Measurements from ENCODE around the gene OR51D1.

The OR51D1 gene

DNA sequence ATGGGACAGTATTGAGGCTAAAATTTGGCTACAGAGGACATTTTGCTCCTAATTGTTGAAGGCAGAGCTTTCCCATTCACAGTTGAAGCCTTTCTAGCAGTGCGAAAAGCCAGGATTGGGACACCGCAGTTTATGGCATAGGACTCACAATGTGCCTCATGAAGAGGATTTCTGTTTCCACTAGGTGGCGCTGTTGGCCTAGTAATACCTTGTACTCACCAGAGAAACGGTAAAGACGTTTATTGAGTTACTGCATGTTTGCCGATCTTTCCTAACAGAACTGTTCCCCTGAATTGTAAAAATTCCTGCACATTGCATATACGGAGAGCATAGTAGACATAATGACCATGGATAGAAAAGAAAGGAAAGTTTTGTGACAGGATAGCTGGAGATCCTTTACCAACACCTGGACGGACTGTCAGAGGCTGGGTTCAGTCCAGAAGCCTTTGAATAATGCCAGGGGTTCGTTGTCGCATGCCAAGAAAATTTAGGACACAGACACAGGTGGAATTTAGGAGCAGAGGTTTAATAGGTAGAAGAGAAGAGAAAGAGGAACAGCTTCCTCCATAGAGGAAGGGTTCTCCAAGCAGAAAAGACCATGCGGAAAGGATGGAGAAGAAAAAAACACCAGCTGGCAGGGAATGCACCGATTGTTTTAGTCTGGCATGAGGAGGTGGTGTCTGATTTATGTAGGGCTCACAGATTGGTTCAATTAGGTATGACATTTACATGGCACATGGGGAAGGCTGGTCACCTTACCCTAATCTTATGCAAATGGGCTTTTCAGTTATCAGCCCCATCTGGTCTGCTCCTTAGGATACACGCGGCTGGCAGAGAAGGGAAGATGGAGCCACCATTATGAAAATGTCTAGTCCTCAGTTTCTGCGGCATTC lies 10.8 kb upstream of the OR51D1 start:
- no peak overlapping the region for H3K27ac Mint-ChIP-seq
- peaks cover 5 to 10% of the 10 kb centered on the region in 2 donors for H3K9me3 Mint-ChIP-seq
- peaks cover 49 to 51% of the 10 kb centered on the region in 2 donors for H3K27me3 Mint-ChIP-seq
- DNase-seq = peak; percentile 32 to 42 (median 41)
- no peak overlapping the region for H3K4me3 Mint-ChIP-seq
- no peak for ATAC-seq (replicated peaks)
- no peaks in the 10 kb centered on the region for H3K4me1 Mint-ChIP-seq (ENCODE audit: low read depth in 2 of 2)
- H3K36me3 Mint-ChIP-seq (ENCODE audit: insufficient read depth) = peaks cover 2% of the 10 kb centered on the region

DNA sequence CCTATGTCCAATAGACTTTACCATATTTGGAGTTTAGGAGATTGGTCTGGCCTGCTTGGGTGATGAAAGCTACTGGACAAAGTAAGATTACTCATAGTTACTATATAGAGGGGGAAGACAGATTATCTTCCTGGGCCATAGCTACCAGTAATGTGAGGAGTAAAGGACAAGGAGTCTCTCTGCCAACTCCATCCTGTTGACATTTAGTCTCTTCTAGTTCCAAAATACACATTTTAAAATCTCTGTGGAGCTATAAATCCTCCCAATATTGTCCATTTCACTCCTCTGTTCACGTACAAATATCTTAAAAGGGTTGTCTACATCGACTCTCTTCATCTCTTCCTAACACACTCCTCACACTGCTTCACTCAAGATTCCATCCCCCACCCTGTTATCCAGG lies 1.1 kb upstream of the OR51D1 start:
- peaks cover 13 to 18% of the 10 kb centered on the region in 2 donors for H3K27me3 Mint-ChIP-seq
- no peaks in the 10 kb centered on the region for H3K36me3 Mint-ChIP-seq (ENCODE audit: insufficient read depth)
- no peaks in the 10 kb centered on the region for H3K9me3 Mint-ChIP-seq
- DNase-seq = no peak
- no peak for ATAC-seq (replicated peaks)
- no peak overlapping the region for H3K4me3 Mint-ChIP-seq
- H3K27ac Mint-ChIP-seq = no peak overlapping the region
- H3K4me1 Mint-ChIP-seq (ENCODE audit: low read depth in 2 of 2) = no peaks in the 10 kb centered on the region

DNA sequence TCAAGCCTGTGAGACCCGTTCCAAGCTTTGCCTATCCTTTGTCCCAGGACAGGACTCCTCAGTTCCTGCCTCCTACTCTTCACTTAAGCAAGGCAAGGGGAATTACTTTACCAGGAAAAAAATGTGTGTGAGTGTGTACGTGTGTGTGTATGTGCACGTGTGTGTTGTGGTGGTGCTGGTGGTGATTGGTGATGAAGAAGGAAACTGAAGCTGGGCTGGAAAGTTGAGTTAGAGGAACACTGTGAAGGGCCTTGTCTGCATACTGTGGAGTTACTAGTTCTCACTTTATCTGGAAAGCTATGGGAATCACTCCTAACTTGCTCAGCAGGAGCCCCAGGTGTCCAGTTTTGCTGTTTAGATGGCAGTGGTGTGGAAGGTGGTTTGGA lies 378 bp downstream of the OR51D1 start:
- no peak for DNase-seq
- no peak overlapping the region for H3K4me3 Mint-ChIP-seq
- H3K27ac Mint-ChIP-seq = no peak overlapping the region
- H3K27me3 Mint-ChIP-seq = peaks cover 13 to 27% of the 10 kb centered on the region in 2 donors
- no peak for ATAC-seq (replicated peaks)
- H3K4me1 Mint-ChIP-seq (ENCODE audit: low read depth in 2 of 2) = no peaks in the 10 kb centered on the region
- no peaks in the 10 kb centered on the region for H3K9me3 Mint-ChIP-seq
- no peaks in the 10 kb centered on the region for H3K36me3 Mint-ChIP-seq (ENCODE audit: insufficient read depth)

DNA sequence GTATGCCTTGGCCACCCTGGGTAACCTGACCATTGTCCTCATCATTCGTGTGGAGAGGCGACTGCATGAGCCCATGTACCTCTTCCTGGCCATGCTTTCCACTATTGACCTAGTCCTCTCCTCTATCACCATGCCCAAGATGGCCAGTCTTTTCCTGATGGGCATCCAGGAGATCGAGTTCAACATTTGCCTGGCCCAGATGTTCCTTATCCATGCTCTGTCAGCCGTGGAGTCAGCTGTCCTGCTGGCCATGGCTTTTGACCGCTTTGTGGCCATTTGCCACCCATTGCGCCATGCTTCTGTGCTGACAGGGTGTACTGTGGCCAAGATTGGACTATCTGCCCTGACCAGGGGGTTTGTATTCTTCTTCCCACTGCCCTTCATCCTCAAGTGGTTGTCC lies 2.7 kb downstream of the OR51D1 start:
- Mint-ChIP-seq H3K27me3 (peaks cover 30 to 45% of the 10 kb centered on the region in 2 donors), H3K4me1 (ENCODE audit: low read depth in 2 of 2) (no peaks in the 10 kb centered on the region), H3K36me3 (ENCODE audit: insufficient read depth) (no peaks in the 10 kb centered on the region), H3K4me3 (no peak overlapping the region), H3K27ac (no peak overlapping the region), H3K9me3 (no peaks in the 10 kb centered on the region)
- ATAC-seq (replicated peaks) (no peak), DNase-seq (no peak)

DNA sequence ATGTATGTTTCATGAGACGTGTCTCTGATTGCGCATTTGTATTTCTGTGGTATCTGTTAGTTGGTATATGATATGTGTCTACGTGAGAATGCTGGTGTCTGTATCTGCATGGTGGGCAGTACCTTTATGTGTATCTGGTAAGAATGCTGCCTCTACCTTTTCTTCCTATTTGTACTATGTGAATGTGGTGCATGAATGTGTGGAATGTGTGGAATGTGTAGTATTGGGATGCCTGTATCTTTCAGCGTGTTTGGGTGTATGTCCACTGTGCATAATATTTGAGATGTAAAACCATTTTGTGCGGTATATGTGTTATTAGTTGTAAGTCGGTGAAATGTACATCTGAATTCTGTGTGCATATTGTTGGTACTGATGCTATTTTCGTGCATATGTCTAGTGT lies 4.2 kb downstream of the OR51D1 start:
- no peak overlapping the region for H3K4me3 Mint-ChIP-seq
- H3K36me3 Mint-ChIP-seq (ENCODE audit: insufficient read depth) = no peaks in the 10 kb centered on the region
- DNase-seq = no peak
- H3K4me1 Mint-ChIP-seq (ENCODE audit: low read depth in 2 of 2) = no peaks in the 10 kb centered on the region
- no peaks in the 10 kb centered on the region for H3K9me3 Mint-ChIP-seq
- H3K27ac Mint-ChIP-seq = no peak overlapping the region
- ATAC-seq (replicated peaks) = no peak
- H3K27me3 Mint-ChIP-seq = peaks cover 35 to 45% of the 10 kb centered on the region in 2 donors

DNA sequence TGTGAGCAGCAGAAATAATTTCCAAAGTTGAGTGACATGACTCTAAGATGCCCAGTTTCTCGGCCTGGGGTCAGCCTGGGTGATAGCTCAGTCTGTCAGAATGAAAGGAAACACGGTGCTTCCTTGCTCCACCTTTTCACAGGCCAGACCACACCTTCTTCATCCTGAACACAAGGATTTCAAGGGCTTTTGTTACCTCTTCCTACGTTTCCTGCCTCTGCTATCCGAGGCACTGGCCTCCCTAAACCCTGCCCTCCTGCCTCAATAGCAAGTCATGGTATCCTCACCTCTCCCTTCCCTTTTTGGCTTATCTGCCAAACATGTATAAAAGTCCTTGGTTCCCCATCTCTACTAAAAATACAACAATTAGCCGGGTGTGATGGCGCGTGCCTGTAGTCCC lies 4.8 kb downstream of the OR51D1 start:
- Mint-ChIP-seq H3K36me3 (ENCODE audit: insufficient read depth) (no peaks in the 10 kb centered on the region), H3K27ac (no peak overlapping the region), H3K4me1 (ENCODE audit: low read depth in 2 of 2) (no peaks in the 10 kb centered on the region), H3K4me3 (no peak overlapping the region), H3K9me3 (no peaks in the 10 kb centered on the region), H3K27me3 (peaks cover 35 to 45% of the 10 kb centered on the region in 2 donors)
- no peak for ATAC-seq (replicated peaks)
- DNase-seq = no peak

DNA sequence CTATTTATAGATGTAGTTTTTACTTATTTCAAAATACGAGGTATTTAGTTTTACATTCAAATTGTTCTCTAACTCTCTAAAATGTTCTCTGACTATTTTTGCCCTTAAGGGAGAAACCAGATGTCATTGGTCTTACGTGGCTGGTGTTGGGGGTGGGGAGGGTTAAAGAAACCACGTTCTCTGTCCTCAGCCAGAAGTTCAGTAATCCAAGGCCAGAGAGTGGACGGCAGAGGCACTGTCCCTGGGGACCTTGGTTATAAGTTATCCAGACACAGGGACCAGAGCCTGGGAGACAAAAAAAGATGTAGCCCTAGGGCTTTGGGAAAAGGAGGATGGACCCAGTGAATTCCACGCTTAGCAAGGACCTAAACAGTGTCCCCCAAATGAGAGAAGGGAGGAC lies 5.8 kb downstream of the OR51D1 start:
- Mint-ChIP-seq H3K36me3 (ENCODE audit: insufficient read depth) (no peaks in the 10 kb centered on the region), H3K9me3 (no peaks in the 10 kb centered on the region), H3K4me3 (no peak overlapping the region), H3K4me1 (ENCODE audit: low read depth in 2 of 2) (no peaks in the 10 kb centered on the region), H3K27ac (no peak overlapping the region), H3K27me3 (peaks cover 35 to 45% of the 10 kb centered on the region in 2 donors)
- DNase-seq = no peak
- ATAC-seq (replicated peaks) = no peak

DNA sequence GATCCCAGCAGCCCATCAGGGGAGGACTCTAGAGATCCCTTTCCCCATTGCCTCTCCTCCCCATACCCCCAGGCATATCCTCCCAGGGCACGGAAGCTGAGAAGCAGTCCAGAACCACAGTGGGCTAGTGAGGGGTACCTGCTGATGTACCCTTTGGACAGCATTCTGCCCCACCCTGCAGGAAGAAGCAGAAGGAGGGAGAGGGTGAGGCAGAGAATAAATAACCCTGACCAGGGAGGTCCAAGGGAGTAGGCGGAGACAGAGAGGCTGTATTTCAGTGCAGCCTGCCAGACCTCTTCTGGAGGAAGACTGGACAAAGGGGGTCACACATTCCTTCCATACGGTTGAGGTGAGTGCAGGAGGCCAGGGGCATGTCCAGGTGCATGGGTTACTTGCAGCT lies 6.4 kb downstream of the OR51D1 start, which contains the start of gene OR51E1:
Gene OR51E1 (plus strand): TSS at position 301 of the 400 bp plus-strand sequence. CDS start 8,545 bp downstream, outside the sequence.
- no peak within 1 kb of the TSS for H3K4me3 Mint-ChIP-seq
- H3K27me3 Mint-ChIP-seq = peaks cover 35 to 45% of the 10 kb centered on the region in 2 donors
- no peaks in the 10 kb centered on the region for H3K36me3 Mint-ChIP-seq (ENCODE audit: insufficient read depth)
- no peak within 1 kb of the TSS for H3K27ac Mint-ChIP-seq
- no peaks in the 10 kb centered on the region for H3K4me1 Mint-ChIP-seq (ENCODE audit: low read depth in 2 of 2)
- no peaks in the 10 kb centered on the region for H3K9me3 Mint-ChIP-seq
- no peak for DNase-seq
- no peak for ATAC-seq (replicated peaks)

DNA sequence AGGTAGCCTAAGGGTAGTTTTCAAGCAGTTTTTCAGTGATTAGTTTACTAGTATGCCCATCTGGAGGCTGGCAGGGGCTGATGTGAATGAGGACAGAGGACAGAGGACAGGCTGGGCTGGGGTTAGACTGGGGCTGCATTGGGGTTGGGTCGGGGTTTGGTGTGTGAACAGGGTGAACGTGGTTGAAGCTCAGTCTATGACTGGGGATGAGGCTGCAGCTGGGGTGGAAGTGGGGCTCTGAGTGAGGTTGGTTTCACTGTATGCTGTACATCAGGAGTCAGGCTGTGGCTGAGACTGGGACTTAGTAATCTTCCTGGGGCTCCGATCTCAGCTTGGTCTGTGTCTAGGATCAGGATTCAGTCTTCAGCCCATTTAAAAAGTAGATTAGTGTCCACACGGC lies 7.0 kb downstream of the OR51D1 start:
- no peak overlapping the region for H3K27ac Mint-ChIP-seq
- DNase-seq = no peak
- no peaks in the 10 kb centered on the region for H3K36me3 Mint-ChIP-seq (ENCODE audit: insufficient read depth)
- ATAC-seq (replicated peaks) = no peak
- no peak overlapping the region for H3K4me3 Mint-ChIP-seq
- H3K27me3 Mint-ChIP-seq = peaks cover 35 to 45% of the 10 kb centered on the region in 2 donors
- no peaks in the 10 kb centered on the region for H3K9me3 Mint-ChIP-seq
- no peaks in the 10 kb centered on the region for H3K4me1 Mint-ChIP-seq (ENCODE audit: low read depth in 2 of 2)

DNA sequence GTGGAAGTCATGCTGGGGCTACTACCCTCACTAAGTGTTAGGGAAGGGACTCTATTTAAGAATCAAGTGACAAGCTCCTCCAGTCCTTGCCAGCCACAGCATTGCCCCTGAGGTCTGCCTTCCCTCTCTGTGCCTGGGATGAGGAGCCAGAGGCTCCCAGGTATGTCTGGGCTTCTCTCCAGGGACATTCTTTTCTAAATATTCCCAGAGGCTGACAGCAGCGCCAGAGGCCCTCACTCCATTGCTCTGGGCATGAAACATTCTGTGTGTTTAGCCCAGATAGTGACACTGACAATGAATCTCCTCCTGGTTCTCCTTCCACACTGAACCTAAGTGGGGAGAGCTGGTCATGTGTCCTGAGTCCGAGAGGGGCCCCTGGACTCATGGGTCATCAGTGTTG lies 8.7 kb downstream of the OR51D1 start:
- Mint-ChIP-seq H3K27ac (no peak overlapping the region), H3K4me1 (ENCODE audit: low read depth in 2 of 2) (no peaks in the 10 kb centered on the region), H3K36me3 (ENCODE audit: insufficient read depth) (no peaks in the 10 kb centered on the region), H3K4me3 (no peak overlapping the region), H3K27me3 (peaks cover 34% of the 10 kb centered on the region in 2 donors), H3K9me3 (no peaks in the 10 kb centered on the region)
- DNase-seq (no peak), ATAC-seq (replicated peaks) (no peak)

DNA sequence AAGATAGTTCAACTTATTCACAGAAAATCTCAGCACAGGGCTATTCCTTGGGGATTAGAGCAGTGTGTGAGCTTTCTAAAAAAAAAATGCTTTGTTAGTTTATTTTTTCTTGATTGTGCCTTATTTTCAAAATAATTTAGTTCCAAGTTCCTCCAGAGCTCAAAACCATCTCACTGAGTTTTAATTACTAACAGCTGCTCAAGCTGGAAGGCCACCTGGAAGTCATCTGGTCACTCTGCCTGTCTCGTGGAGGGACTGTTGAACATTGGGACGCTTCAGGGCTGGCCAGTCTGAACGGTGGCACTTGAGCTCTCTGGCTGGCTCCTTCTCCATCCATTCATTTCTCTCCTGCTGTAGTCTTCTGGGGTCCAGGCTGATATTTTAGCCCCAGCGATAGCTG lies 10.5 kb downstream of the OR51D1 start:
- ATAC-seq (replicated peaks) (no peak), DNase-seq (no peak)
- H3K27ac Mint-ChIP-seq = no peak overlapping the region
- H3K36me3 Mint-ChIP-seq (ENCODE audit: insufficient read depth) = peaks cover 4% of the 10 kb centered on the region
- no peak overlapping the region for H3K4me3 Mint-ChIP-seq
- H3K9me3 Mint-ChIP-seq = peaks cover 0 to 2% of the 10 kb centered on the region in 2 donors
- no peaks in the 10 kb centered on the region for H3K4me1 Mint-ChIP-seq (ENCODE audit: low read depth in 2 of 2)
- peaks cover 20 to 22% of the 10 kb centered on the region in 2 donors for H3K27me3 Mint-ChIP-seq

DNA sequence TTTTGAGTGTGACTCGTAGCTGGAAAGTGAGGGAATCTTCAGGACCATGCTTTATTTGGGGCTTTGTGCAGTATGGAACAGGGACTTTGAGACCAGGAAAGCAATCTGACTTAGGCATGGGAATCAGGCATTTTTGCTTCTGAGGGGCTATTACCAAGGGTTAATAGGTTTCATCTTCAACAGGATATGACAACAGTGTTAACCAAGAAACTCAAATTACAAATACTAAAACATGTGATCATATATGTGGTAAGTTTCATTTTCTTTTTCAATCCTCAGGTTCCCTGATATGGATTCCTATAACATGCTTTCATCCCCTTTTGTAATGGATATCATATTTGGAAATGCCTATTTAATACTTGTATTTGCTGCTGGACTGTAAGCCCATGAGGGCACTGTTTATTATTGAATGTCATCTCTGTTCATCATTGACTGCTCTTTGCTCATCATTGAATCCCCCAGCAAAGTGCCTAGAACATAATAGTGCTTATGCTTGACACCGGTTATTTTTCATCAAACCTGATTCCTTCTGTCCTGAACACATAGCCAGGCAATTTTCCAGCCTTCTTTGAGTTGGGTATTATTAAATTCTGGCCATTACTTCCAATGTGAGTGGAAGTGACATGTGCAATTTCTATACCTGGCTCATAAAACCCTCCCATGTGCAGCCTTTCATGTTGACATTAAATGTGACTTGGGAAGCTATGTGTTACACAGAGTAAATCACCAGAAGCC lies 17.5 kb downstream of the OR51D1 start:
- Mint-ChIP-seq H3K4me1 (ENCODE audit: low read depth in 2 of 2) (peaks cover 0 to 4% of the 10 kb centered on the region in 2 donors), H3K36me3 (ENCODE audit: insufficient read depth) (peaks cover 4% of the 10 kb centered on the region), H3K27ac (no peak overlapping the region), H3K9me3 (peaks cover 2 to 7% of the 10 kb centered on the region in 2 donors), H3K27me3 (peaks cover 7 to 10% of the 10 kb centered on the region in 2 donors), H3K4me3 (no peak overlapping the region)
- DNase-seq (no peak), ATAC-seq (replicated peaks) (peak; percentile 42)

DNA sequence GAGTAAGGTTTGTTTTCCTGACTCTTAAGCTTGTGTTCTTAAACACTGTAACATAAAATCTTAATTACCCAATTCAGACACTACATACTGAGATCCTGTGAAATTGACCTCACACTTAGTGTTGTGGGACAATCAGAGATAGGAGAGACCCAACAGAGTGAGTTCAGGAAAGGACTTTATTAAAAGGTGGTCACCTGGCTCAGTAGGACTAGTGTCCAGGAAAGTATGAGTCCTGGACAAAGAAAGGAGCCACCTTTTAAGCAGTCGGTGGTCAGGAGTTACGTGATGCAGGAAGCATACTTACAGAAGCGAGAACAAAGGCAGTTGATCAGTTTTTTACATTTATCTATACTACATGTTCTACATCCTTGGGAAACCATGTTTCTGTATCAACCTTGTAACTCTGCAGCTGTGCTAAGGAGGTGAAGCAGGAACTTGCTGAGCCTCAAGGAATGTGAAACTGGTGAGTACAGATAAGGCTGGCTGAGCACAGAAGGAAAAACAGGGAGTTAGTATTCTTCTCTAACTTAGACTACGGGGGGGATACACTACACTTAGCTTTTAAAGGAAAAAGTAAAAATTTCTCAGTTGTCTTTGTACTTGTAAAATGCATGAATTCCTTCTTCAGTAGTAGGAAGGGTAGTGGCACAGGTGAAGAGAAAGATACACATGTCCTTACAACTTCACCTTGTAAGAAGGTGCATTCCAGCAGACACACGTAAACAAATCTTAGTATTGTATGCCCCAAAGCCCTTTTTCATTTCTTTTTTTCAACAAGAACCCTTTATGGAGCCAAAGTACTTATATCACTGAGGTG lies 21.6 kb downstream of the OR51D1 start:
- H3K4me3 Mint-ChIP-seq = no peak overlapping the region
- DNase-seq = no peak
- no peaks in the 10 kb centered on the region for H3K9me3 Mint-ChIP-seq
- ATAC-seq (replicated peaks) = no peak
- H3K27ac Mint-ChIP-seq = no peak overlapping the region
- H3K4me1 Mint-ChIP-seq (ENCODE audit: low read depth in 2 of 2) = peaks cover 0 to 4% of the 10 kb centered on the region in 2 donors
- peaks cover 22 to 23% of the 10 kb centered on the region in 2 donors for H3K27me3 Mint-ChIP-seq
- H3K36me3 Mint-ChIP-seq (ENCODE audit: insufficient read depth) = no peaks in the 10 kb centered on the region
